Measurements from ENCODE around the gene KIN.
A peak's percentile ranks its signal among the peaks of the same experiment; 100 is the strongest.
"Not testable (repeated sequence)": the region's sequence is repeated elsewhere in the genome, so short reads cannot be mapped to it uniquely, and the experiment has no call there.

Gene KIN

DNA sequence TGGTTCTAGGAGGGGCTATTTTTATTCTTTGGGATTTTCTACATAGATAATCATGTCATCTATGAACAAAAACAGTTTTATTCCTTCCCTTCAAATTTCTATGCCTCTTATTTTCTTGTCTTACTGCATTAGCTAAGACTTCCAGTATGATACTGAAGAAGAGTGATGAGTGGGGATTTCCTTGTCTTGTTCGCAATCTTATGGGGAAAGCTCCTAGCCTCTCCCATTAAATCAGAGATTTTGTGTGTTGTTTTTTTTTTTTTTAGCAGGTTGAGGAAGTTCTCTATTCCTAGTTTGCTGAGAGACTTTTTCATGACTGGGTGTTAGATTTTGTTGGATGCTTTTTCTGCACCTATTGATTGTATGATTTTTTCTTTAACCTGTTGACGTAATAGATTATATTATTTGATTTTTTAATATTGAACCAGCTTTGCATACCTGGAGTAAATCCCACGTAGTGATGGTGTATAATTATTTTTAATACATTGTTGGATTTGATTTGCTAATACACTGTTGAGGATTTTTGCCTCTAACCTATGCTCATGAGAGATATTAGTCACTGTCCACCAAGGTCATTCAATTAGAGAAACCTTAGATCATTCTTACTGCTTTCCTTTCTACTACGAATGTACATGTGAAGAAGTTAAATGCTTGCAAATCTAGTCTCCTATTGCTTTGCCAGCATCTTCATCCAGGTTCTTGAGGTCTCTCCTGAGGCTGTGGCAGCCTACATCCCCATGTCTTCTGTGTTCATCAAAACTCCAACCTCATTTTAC is 6.6 kb upstream of the KIN start:
- DNase-seq (ENCODE audit: low read depth), result no peak

DNA sequence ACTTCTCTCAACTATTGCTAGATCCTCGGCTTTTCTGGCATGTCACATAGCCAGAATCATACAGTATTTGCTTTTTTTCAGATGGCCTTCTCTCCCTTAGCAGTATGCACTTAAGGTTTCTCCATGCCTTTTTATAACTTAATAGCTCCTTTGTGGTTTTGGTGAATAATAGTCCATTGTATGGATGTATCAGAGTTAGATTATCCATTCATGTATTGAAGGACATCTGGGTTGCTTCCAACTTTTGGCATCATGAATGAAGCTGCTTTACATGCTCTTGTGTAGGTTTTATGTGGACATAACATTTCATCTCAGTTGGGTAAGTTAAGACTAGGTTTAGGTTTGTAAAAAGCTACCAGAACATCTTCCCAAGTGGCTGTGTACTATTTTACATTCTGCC is 4.7 kb upstream of the KIN start:
- DNase-seq (ENCODE audit: low read depth), result no peak

DNA sequence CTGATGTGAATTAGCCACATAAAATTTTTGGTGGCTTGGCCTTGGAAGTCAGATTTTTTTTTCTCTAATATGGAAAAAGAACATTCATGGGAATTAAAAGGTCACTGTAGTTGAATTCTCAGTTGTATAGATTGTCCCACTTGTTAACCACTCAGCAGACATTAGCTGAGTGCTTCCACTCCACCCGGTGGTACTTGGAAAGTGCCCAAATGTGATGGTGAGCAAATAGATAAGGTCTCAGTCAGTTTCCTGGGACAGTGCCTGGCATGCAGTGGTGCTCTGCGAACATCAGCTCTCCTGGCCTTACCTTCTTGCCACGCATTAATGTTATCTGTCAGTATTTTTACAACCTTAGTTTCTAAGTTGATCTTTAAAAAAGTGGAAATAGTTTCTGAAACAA is 1.6 kb upstream of the KIN start:
- DNase-seq (ENCODE audit: low read depth), result no peak

DNA sequence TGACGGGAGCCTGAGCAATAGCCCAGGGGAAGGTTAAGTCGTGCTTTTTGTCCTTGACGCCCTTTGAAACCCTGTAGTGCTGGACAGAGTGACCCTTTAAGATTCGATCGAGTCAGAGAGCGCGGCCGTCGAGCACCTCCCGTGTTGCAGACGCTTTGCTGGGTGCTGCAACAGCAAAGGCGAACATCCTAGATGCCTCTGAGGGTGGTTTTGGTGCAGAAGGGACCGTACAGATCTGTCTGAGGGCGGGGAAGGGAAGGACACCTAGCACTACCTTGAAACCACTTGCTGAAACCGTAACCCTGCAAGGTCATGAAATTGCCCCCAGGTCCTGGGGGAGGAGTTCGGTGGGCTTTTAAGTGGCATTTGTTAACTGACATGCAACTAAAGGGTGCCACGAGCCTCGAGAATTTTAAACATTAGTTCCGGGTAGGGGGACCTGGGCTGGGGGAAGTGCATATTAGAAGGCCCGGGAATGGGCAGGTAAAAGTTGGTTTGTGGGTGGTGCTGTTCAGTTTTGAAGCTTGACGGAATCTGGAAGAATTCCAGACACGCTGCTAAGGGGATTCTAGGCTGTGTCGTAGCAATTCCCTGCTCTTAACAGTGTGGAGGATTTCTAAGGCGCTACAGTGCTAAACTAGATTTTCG is 970 bp upstream of the KIN start:
- peak; percentile 4 for DNase-seq (ENCODE audit: low read depth)

DNA sequence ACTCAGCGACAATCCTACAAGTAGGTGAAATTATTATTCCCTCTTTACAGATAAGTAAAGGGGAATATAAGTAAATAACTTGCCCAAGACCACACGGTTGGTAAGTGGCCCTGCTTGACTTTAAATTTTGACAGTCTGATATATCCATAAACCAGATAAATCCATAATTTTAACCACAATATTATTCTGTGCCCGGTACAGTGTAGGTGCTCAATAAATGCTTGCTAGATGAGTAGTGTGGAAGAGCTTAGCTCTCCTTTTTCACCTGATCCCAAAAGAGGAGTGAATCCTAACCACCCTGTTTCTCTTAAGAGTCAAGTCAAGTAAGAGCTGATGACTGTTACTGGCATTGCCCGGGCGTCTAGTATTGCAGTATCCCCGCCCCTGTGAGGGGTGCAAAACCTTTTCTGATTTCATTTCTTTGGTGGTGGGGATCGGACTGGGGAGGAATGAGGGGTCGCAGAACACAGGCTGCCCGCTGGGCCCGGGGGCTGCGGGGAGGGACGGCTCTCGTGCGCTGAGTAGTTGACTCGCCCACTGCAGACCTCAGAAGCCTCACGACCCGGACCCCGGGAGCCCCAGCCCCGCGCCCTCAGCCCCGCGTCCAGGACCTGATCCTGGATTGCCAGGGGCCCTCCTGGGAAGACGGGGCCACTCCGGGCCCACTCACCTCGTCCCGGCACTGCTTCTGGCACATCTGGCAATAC is 490 bp downstream of the KIN start:
- DNase-seq (ENCODE audit: low read depth), result no peak

DNA sequence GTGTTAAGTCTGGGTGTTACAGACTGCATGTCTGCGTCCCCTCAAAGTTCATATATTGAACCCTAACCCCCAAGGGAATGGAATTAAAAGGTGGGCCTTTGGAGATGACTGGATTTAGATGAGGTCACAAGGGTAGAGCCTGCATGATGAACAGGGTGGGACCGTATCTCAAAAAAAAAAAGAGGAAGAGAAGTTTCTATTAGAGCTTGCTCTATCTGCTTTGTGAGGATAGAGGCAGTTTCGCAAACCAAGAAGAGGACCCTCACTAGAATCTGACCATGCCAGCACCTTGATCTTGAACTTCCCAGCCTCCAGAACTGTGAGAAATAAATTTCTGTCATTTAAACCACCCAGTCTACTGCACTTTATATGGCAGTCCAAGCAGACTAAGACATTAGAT is 1.4 kb downstream of the KIN start:
- DNase-seq (ENCODE audit: low read depth), result no peak

DNA sequence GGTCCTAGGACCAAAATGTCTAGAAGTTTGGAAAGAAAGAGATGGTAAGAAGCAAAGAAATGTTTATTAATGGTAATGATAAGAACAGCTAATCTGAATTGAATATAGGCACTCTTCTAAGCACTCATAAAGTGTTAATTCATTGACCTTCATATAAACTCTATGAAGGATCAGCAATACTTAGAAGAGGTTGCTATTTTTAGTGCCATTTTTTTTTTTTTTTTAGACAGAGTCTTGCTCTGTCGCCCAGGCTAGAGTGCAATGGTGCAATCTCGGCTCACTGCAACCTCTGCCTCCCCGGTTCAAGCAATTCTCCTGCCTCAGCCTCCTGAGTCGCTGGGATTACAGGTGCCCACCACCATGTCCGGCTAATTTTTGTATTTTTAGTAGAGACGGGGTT is 5.6 kb downstream of the KIN start:
- not testable (repeated sequence) for DNase-seq (ENCODE audit: low read depth)

DNA sequence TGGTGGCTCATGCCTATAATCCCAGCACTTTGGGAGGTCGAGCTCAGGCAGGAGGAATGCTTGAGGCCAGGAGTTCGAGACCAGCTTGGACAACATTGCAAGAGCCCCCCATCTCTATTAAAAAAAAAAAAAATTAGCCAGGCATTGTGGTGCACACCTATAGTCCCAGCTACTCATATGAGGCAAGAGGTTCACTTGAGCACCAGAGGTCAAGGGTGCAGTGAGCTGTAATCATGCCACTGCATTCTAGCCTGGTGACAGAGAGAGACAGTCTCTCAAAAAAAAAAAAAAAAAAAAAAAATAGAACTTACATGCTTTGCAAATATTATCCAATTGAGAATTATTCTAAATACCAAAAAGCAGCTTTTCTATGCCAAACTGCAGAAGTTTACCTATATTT is 11.0 kb downstream of the KIN start:
- no peak for DNase-seq (ENCODE audit: low read depth)

DNA sequence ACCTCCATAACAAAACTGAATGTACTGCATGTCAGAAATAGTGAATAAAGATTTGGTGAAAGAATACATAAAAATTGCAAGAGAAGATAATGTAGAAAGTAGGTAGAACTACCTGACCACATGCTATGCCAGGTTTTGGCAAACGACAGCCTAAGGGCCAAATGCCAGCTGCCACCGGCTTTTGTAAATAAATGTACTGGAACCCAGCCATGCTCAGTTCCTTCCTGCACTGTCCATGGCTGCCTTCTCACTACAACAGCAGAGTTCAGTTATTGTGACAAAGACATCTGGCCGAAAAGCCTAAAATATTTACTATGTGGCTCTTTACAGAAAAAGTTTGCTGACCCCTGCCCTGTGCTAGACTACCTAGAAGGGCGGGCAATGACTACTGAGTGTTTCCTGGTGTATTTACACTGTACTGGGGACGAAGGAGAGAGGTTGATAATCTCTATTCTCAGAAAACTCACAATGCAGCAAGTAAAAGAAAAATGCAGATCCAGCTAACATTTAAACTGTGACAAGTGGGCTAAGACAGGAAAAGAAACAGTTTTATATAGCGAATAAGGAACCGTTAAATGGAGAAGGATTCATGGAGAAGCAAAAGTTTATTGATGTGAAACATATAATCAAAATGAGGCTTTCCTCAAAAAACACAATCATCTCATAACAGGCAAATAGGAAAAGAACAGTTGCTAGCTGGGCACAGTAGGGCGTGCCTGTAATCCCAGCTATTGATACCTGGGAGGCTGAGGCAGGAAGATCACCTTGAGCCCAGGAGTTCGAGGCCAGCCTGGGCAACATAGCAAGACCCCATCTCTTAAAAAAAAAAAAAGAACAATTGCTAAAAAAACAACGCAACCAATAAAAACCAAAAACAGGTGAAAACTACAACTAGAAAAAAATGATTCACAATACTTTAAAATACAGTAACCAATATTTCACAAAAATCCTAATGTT is 13.7 kb downstream of the KIN start:
- DNase-seq (ENCODE audit: low read depth), result no peak

DNA sequence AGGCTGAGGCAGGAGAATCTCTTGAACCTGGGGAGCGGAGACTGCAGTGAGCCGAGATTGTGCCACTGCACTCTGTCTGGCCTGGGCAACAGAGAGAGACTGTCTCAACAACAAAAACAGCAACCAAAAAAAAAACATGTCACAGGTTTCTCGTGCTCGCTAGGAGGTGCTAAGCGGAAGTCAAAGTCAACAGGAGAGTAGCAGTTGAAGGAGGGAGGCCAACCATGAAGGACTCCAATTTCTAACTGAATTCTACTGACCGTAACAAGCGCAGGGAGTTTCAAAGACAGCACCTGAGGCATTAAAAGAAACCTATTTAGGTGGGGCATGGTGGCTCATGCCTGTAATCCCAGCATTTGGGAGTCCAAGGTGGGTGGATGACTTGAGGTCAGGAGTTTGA is 19.4 kb downstream of the KIN start:
- no peak for DNase-seq (ENCODE audit: low read depth)

DNA sequence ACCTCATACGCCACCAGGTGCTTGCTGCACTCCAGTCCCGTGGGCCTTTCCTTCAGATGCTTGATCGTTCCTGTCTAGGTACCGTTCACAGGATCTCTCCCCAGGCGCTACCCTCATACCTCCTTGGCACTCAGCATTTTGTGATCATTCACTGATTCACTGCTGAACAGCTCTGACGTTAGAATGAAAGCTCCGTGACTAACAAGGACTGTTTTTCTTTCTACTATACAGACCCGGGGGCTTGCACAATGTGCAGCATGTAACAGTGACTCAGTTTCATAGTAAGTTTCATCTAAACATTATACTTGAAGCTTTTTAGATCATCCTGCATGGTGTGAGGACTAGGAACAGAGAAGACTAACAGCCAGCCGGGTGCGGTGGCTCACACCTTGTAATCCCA is 20.6 kb downstream of the KIN start:
- DNase-seq (ENCODE audit: low read depth), result no peak

DNA sequence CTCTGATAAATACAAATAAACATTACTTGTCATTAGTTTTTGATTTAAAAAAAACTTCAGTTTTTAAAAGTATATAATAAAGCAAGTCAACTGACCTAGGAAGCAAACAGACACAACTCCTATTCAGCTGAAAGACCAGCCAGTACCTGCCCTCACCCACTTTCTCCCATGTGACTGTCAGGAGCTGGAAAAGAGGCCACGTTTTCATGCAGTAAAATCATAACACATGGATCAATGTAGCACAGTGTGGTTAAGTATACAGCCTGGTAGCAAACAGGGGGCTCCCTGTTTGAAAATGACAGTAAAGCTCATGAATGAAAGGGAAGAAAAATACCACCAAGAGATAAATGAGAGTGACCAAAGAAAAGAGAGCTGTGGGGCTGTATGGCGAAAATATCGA is 21.6 kb downstream of the KIN start:
- no peak for DNase-seq (ENCODE audit: low read depth)

DNA sequence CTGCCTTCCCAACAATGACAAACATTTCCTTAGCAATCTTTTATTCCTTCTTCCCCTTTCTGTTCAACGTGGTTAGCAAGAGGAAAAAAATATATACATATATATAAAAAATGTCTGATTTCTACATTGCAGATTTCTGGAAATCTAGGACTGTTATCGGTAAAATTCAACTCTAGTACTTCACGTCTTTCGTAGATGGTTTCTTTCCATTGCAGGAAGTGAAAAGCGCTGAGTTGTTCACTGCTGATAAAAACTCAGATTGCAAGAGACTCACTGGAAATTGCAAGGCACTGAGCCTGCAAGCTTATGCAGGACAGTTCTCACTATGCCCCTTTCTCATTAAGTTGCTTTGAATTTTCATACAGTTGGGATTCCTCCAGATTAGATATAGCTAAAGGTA is 23.9 kb downstream of the KIN start:
- no peak for DNase-seq (ENCODE audit: low read depth)

DNA sequence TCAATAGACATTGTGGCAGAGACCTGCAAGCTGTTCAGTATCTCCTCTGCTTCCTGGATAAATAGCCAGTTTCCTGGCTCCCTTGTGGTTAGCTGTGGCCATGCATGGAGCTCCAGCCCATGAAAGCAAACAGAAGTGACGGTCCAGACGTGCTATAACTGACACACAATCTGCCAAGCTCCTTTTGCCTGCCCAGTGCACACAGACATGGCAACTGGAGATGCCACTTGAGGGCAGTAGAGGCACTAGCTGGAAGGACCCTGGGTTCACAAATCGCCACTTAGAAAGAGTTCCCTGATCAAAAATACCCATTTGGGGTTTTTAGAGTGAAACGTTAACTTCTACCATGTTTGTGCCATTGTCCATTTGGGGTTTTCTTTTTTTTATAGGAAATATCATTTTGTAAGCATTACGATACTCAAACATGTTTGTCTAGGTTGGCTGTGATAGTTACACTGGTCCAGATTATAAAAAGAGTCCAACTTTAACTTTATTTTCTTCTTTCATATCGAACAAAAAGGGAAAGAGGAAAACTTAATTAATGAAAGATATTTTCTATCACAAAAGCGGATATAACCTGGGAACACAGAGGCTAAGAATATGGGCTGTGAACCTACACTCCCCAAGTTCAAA is 31.3 kb downstream of the KIN start:
- no peak for DNase-seq (ENCODE audit: low read depth)

DNA sequence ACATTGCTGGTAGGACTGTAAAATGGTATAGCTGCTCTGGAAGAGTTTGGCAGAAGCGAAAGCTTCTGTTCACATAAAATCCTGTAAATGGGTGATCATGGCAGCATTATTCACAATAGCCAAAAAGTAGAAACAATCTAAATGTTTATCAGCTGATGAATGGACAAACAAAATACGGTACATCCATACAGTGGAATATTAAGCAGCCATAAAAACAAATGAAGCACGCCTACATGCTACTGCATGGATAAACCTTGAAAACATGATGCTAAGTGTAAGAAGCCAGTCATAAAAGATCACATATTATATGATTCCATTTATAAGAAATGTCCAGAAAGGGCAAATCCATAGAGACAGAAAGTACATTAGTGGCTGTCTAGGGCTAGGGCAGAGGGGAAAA is 32.7 kb downstream of the KIN start:
- DNase-seq (ENCODE audit: low read depth), result no peak

DNA sequence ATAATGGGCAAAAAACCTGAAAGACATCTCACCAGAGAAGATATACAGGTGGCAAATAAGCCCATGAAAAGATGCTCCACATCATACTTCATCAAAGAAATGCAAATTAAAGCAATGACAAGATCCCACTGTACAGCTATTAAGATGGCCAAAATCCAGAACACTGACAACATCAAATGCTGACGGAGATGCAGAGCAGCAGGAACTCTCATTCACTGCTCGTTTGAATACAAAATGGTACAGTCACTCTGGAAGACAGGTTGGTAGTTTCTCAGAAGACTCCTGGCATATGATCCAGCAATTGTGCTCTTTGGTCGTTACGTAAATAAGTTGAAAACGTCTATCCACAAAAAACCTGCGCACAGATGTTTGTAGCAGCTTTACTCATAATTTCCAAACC is 35.5 kb downstream of the KIN start:
- DNase-seq (ENCODE audit: low read depth), result no peak

DNA sequence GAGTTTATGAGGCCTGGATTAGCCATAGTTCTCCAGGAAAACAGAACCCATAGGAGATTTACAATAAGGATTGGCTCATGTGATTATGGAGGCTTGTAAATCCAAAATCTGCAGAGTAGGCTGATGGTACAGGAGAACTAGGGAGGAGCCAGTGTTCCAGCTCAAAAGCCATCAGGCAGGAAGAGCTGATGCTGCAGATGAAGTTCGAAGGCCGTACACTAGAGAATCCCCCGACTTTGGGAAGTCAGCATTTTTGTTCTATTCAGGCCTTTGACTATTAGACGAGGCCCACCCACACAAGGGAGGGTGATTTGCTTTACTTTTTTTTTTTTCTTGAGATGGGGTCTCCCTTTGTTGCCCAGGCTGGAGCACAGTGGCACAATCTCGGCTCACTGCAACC is 37.6 kb downstream of the KIN start:
- no peak for DNase-seq (ENCODE audit: low read depth)

DNA sequence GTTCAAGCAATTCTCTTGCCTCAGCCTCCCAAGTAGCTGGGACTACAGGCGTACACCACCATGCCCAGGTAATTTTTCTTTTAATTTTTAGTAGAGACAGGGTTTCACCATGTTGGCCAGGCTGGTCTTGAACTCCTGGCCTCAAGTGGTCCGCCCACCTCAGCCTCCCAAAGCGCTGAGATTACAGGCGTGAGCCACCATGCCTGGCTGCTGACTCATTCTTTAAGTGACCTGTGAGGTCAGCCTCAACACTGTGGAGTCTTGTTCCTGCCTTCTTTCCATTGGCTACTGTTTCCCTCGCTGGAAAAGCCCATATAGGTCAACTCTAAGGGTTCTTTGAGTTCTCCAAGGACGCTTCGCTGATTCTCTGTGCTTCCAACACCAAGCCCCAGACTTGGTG is 39.2 kb downstream of the KIN start:
- not testable (repeated sequence) for DNase-seq (ENCODE audit: low read depth)

DNA sequence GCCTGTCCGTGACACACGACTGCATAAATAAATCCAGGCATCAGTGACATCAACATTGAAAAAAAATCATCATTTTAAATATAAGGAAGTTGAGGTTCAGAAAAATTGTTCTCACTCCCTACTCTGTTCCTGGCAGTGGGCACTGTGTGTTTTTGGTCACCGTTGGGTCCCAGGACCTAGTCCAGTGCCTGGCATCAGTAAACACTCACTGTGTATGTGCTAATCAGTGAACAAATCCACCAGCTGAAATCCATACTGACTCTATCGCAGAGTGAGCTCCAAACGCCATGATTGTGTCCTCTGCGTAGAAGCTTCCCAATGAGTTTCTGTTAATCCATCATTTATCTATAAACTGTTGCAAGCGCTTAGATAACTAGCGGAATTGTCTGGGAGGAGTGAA is 43.5 kb downstream of the KIN start:
- DNase-seq (ENCODE audit: low read depth), result no peak

DNA sequence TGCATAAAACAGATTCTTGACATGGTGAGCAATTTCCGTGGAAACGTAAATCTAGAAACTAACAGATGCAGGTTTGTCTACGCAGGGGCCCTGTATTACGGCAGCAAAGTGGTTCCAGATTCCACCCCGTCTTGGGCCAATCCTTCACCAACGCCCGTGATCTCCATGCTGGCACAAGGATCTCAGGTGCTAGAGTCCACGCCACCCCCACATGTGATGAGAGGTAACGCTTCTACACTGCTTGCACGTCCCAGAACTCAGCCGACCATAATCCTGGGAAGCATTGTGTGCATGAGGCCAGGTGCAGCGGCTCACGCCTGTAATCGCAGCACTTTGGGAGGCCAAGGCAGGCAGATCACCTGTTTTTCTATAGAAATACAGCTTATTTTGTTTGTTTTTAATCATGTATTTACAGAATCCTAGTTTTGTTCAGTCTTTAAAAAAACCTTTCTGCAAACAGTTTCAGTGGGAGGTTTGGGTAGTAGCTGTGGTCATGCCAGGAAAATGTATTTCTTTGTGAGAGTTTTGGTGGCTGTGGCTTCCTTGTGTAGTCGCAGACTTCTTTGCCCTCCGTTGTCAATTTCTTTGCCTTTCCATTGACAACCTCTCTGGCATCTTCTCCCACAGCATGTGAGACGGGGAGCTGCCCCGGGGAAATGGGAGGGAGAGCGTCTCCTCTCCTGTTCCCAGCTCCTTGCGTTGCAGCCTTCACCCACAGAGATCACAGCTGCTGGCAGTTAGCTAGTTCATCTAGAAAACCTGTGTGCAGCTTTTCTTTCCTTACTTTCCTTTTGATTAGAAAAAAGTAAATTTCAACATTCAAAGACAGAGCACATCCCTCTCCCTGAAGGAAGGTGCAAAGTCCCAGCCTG is 49.0 kb downstream of the KIN start:
- DNase-seq (ENCODE audit: low read depth), result no peak

DNA sequence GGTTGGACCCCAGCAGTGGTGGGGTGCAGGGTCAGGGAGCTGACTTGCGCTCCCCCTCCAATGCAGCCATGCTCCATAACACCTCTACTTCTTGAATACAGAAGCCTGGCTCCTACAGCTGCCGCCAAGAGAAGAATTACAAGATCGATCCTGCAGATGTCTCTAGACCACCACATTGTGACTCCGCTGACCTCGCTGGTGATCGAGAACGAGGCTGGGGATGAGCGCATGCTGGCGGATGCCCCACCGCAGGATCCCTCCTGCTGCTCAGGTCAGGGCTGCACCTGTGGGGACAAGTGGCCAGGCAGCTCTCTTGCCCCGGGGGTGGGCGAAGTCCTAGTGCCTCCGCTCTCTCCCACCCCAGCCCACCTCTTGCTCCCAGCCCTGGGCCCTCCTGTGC is 53.0 kb downstream of the KIN start:
- no peak for DNase-seq (ENCODE audit: low read depth)

Data from GM04503 (cell line).